Activated CD8-positive, alpha-beta T cell treated with anti-CD3 and anti-CD28 coated beads, Interleukin-2, amount 10 ng/mL, durations not matched to agents 7 days and 5 days (primary cell): ENCODE measurements around the gene C2CD4A. TPM values are rescaled to one million over a fixed set of nuclear protein-coding genes. Genes with fewer than 3 reads are reported as not detected.
"Not testable (repeated sequence)": the region's sequence is repeated elsewhere in the genome, so short reads cannot be mapped to it uniquely, and the experiment has no call there.

Experiments
- ATAC-seq: fragments of 150-1000 bp; cut with Tn5 transposase; one replicate; pipeline ENCODE4 v1.10.0; 2021; ENCODE audit warnings: moderate library complexity
- CTCF ChIA-PET: fragments of 350-600 bp; sonication (Branson Sonifier 250); formaldehyde crosslinking; loops from one replicate; lab custom pipeline; 2021; ENCODE audit warnings: antibody characterized with exemption; lab: Charles Lee
- POLR2A ChIA-PET: fragments of 350-600 bp; sonication (Branson Sonifier 250); formaldehyde crosslinking; loops from one replicate; lab custom pipeline; 2021; ENCODE audit warnings: antibody characterized with exemption; lab: Charles Lee
- DNase-seq: peaks from one replicate; pipeline ENCODE4 v3.0.0-alpha.2; 2020
- H3K27ac Mint-ChIP-seq: one replicate; pipeline ENCODE4 v1.8.0; 2021; ENCODE audit warnings: mild to moderate bottlenecking, mixed read lengths
- H3K27me3 Mint-ChIP-seq: one replicate; pipeline ENCODE4 v1.8.0; 2021; ENCODE audit warnings: low read depth, mixed read lengths
- H3K36me3 Mint-ChIP-seq: one replicate; pipeline ENCODE4 v1.8.0; 2021; ENCODE audit warnings: low read depth, mixed read lengths
- H3K4me1 Mint-ChIP-seq: one replicate; pipeline ENCODE4 v1.8.0; 2021; ENCODE audit warnings: low read depth, mixed read lengths
- H3K4me3 Mint-ChIP-seq: one replicate; pipeline ENCODE4 v1.8.0; 2021; ENCODE audit warnings: mild to moderate bottlenecking, mixed read lengths
- H3K9me3 Mint-ChIP-seq: one replicate; pipeline ENCODE4 v1.8.0; 2022; ENCODE audit warnings: mixed read lengths; ENCODE audit not compliant: insufficient read depth
- total RNA-seq, 2 experiments: library from RNA; stranded (reverse); gene quantifications; one replicate each; pipeline ENCODE4 v1.2.3, GENCODE V29; 2021

C2CD4A gene
- not detected for total RNA-seq

- ATAC-seq, result peak; percentile 70
- Mint-ChIP-seq H3K36me3 (no peaks in the 10 kb centered on the region), H3K4me1 (peaks cover 21% of the 10 kb centered on the region), H3K27ac (no peak within 1 kb of the TSS), H3K4me3 (peak within 1 kb of the TSS; percentile 74), H3K9me3 (no peaks in the 10 kb centered on the region), H3K27me3 (peaks cover 41% of the 10 kb centered on the region)
- peak; percentile 61 for DNase-seq
- ChIA-PET POLR2A (interaction anchor here (0.5 to 0.6 kb wide), 2 partner anchors 29 to 59 kb away, joined by 4 to 5 read pairs; no protein-coding TSS in a partner anchor), CTCF (interaction anchor here (1.0 to 1.7 kb wide), 3 partner anchors 8 to 25 kb away, joined by 3 to 4 read pairs (median 4); no protein-coding TSS in a partner anchor)
Observed at GRCh38 chr15:62066663-62067447, at the start of gene C2CD4A. Gene C2CD4A, plus strand, starts transcription at chr15:62066977. Its CDS starts 637 bp downstream, at chr15:62067614.

GRCh38 chr15:62020576-62021160, 46.1 kb upstream of the C2CD4A start:
- ChIA-PET CTCF (interaction anchor here (0.9 kb wide), 1 partner anchor 46 kb away, joined by 3 read pairs; no protein-coding TSS in a partner anchor), POLR2A (no interaction called here)
- ATAC-seq (no peak), DNase-seq (no peak)
- Mint-ChIP-seq H3K27ac (no peak overlapping the region), H3K4me3 (no peak overlapping the region), H3K9me3 (peaks cover 6% of the 10 kb centered on the region), H3K36me3 (peaks cover 58% of the 10 kb centered on the region), H3K4me1 (no peaks in the 10 kb centered on the region), H3K27me3 (no peaks in the 10 kb centered on the region)

- Mint-ChIP-seq H3K4me3 (no peak overlapping the region), H3K27me3 (no peaks in the 10 kb centered on the region), H3K36me3 (peaks cover 55% of the 10 kb centered on the region), H3K27ac (no peak overlapping the region), H3K9me3 (peaks cover 6% of the 10 kb centered on the region), H3K4me1 (no peaks in the 10 kb centered on the region)
- ChIA-PET POLR2A (no interaction called here), CTCF (interaction anchor here (1.0 to 1.4 kb wide), 2 partner anchors 38 to 187 kb away, joined by 3 to 4 read pairs; partner anchors contain the start of gene VPS13C)
- no peak for ATAC-seq
- DNase-seq, result no peak
Observed at GRCh38 chr15:62021991-62022600, 44.7 kb upstream of the C2CD4A start.

GRCh38 chr15:62026487-62027262, 40.1 kb upstream of the C2CD4A start:
- ATAC-seq, result no peak
- H3K4me1 Mint-ChIP-seq, result peaks cover 2% of the 10 kb centered on the region
- no peak overlapping the region for H3K27ac Mint-ChIP-seq
- peaks cover 3% of the 10 kb centered on the region for H3K9me3 Mint-ChIP-seq
- no peak overlapping the region for H3K4me3 Mint-ChIP-seq
- ChIA-PET CTCF (interaction anchor here (1.7 kb wide), 1 partner anchor 34 kb away, joined by 7 read pairs; the partner anchor contains the start of gene VPS13C), POLR2A (no interaction called here)
- no peak for DNase-seq
- peaks cover 51% of the 10 kb centered on the region for H3K36me3 Mint-ChIP-seq
- H3K27me3 Mint-ChIP-seq, result no peaks in the 10 kb centered on the region

- H3K9me3 Mint-ChIP-seq, result no peaks in the 10 kb centered on the region
- ChIA-PET CTCF (interaction anchor here (1.7 kb wide), 1 partner anchor 33 kb away, joined by 7 read pairs; the partner anchor contains the start of gene VPS13C), POLR2A (no interaction called here)
- DNase-seq, result no peak
- peaks cover 2% of the 10 kb centered on the region for H3K4me1 Mint-ChIP-seq
- no peak overlapping the region for H3K4me3 Mint-ChIP-seq
- H3K36me3 Mint-ChIP-seq, result peaks cover 47% of the 10 kb centered on the region
- no peaks in the 10 kb centered on the region for H3K27me3 Mint-ChIP-seq
- no peak overlapping the region for H3K27ac Mint-ChIP-seq
- ATAC-seq, result no peak
Observed at GRCh38 chr15:62027263-62027565, 39.6 kb upstream of the C2CD4A start.

DNA sequence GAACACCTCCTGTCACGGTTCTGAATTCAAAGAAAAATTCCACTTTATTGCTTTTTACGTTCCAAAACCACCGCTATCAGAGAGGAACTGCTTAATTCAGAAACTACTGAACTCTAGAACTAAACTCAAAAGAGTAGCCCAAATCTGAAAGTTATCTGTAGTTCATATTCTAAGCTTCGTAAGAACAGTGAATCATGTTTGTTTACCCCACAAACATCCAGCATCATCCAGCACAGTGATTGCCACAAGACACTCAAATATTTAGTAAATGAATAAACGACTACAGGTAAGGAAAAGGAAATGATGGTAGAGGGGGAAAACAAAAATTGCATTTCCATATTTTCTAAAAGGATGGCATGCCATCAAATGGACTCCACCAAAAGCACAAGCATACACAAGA, 38.9 kb upstream of the C2CD4A start:
- no peaks in the 10 kb centered on the region for H3K9me3 Mint-ChIP-seq
- H3K27ac Mint-ChIP-seq, result no peak overlapping the region
- DNase-seq (no peak), ATAC-seq (no peak)
- H3K4me3 Mint-ChIP-seq, result no peak overlapping the region
- peaks cover 2% of the 10 kb centered on the region for H3K4me1 Mint-ChIP-seq
- CTCF ChIA-PET, result interaction anchor here (1.7 kb wide), 1 partner anchor 32 kb away, joined by 7 read pairs; the partner anchor contains the start of gene VPS13C
- POLR2A ChIA-PET, result no interaction called here
- peaks cover 48% of the 10 kb centered on the region for H3K36me3 Mint-ChIP-seq
- no peaks in the 10 kb centered on the region for H3K27me3 Mint-ChIP-seq

- no peaks in the 10 kb centered on the region for H3K9me3 Mint-ChIP-seq
- ChIA-PET CTCF (interaction anchor here (1.5 kb wide), 1 partner anchor 25 kb away, joined by 7 read pairs; the partner anchor contains the start of gene VPS13C), POLR2A (no interaction called here)
- H3K36me3 Mint-ChIP-seq, result peaks cover 39% of the 10 kb centered on the region
- no peaks in the 10 kb centered on the region for H3K27me3 Mint-ChIP-seq
- DNase-seq (no peak), ATAC-seq (no peak)
- H3K27ac Mint-ChIP-seq, result no peak overlapping the region
- peaks cover 7% of the 10 kb centered on the region for H3K4me1 Mint-ChIP-seq
- no peak overlapping the region for H3K4me3 Mint-ChIP-seq
Observed at GRCh38 chr15:62035256-62035924, 31.4 kb upstream of the C2CD4A start.

GRCh38 chr15:62046078-62046743, 20.6 kb upstream of the C2CD4A start:
- ATAC-seq, result peak; percentile 82
- Mint-ChIP-seq H3K9me3 (no peaks in the 10 kb centered on the region), H3K27ac (peak overlapping the region; percentile 75), H3K36me3 (peaks cover 10% of the 10 kb centered on the region), H3K27me3 (no peaks in the 10 kb centered on the region), H3K4me3 (peak overlapping the region; percentile 24), H3K4me1 (peaks cover 23% of the 10 kb centered on the region)
- ChIA-PET CTCF (interaction anchor here (1.5 kb wide), 1 partner anchor 14 kb away, joined by 4 read pairs; the partner anchor contains the start of gene VPS13C), POLR2A (no interaction called here)
- no peak for DNase-seq

DNA sequence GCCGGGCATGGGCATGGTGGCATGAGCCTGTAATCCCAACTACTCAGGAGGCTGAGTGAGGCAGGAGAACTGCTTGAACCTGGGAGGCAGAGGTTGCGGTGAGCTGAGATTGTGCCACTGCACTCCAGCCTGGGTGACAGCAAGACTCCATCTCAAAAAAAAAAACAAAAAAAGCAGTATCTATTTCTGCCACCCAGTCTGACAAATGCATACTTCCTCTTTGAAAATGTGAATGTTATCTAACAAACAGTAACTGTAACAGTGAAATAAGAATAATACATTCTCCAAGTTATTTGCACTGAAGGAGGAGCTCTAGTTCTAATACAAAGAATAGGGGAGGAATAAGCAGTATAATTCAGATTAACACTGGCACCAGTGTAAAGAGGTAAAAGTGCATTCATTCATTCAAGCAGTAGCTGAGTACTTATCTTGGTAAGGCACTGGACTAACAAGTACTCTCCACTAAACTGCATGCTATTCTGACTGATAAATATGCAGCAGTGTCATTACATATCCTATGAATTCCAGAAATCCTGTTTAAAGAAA, 19.4 kb upstream of the C2CD4A start:
- H3K4me1 Mint-ChIP-seq, result peaks cover 23% of the 10 kb centered on the region
- no peak overlapping the region for H3K27ac Mint-ChIP-seq
- POLR2A ChIA-PET, result interaction anchor here (1.2 kb wide), 1 partner anchor 12 kb away, joined by 3 read pairs; no protein-coding TSS in a partner anchor
- DNase-seq (no peak), ATAC-seq (no peak)
- no peaks in the 10 kb centered on the region for H3K9me3 Mint-ChIP-seq
- H3K36me3 Mint-ChIP-seq, result peaks cover 12% of the 10 kb centered on the region
- H3K4me3 Mint-ChIP-seq, result no peak overlapping the region
- H3K27me3 Mint-ChIP-seq, result no peaks in the 10 kb centered on the region
- CTCF ChIA-PET, result interaction anchor here (1.5 kb wide), 1 partner anchor 13 kb away, joined by 4 read pairs; the partner anchor contains the start of gene VPS13C

DNA sequence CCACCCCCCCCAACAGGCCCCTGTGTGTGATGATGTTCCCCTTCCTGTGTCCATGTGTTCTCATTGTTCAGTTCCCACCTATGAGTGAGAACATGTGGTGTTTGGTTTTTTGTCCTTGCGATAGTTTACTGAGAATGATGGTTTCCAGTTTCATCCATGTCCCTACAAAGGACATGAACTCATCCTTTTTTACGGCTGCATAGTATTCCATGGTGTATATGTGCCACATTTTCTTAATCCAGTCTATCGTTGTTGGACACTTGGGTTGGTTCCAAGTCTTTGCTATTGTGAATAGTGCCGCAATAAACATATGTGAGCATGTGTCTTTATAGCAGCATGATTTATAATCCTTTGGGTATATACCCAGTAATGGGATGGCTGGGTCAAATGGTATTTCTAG, 18.5 kb upstream of the C2CD4A start:
- CTCF ChIA-PET, ATAC-seq, H3K4me3 Mint-ChIP-seq, H3K27me3 Mint-ChIP-seq, DNase-seq, POLR2A ChIA-PET, H3K27ac Mint-ChIP-seq, H3K9me3 Mint-ChIP-seq: not testable (repeated sequence)
- Mint-ChIP-seq H3K36me3 (peaks cover 12% of the 10 kb centered on the region), H3K4me1 (peaks cover 30% of the 10 kb centered on the region)
